BJ (cell line): ENCODE data around the gene MOCS1. TPM values are rescaled to one million over a fixed set of nuclear protein-coding genes. Genes with fewer than 3 reads are reported as not detected.

Experiments used
- CTCF ChIA-PET: fragments of 350-600 bp; formaldehyde crosslinking; extraction: SDS; loops from one replicate; lab custom pipeline; 2021; ENCODE audit warnings: antibody characterized with exemption, inconsistent platforms; lab: Yijun Ruan, JAX
- POLR2A ChIA-PET: fragments of 300-600 bp; sonication (Branson Sonifier 250); formaldehyde crosslinking; extraction: SDS; loops from one replicate; lab custom pipeline; 2021; ENCODE audit warnings: antibody characterized with exemption; lab: Charles Lee
- DNase-seq: peaks from one replicate; pipeline ENCODE4 v3.0.0-alpha.2; 2011; ENCODE audit warnings: low read depth
- H3K27me3 ChIP-seq: 2 replicates; pipeline ENCODE4 v1.6.0; 2011; ENCODE audit warnings: low read length; ENCODE audit not compliant: control insufficient read depth, insufficient read depth
- H3K36me3 ChIP-seq: 2 replicates; pipeline ENCODE4 v1.5.1; 2011; ENCODE audit warnings: low read length; ENCODE audit not compliant: control insufficient read depth, insufficient read depth
- H3K4me3 ChIP-seq: 2 replicates; pipeline ENCODE4 v1.5.1; 2011; ENCODE audit warnings: low read depth, mild to moderate bottlenecking, control low read depth, low read length
- CTCF ChIP-seq: IDR thresholded peaks from 2 replicates; pipeline ENCODE4 v1.5.1; 2011; ENCODE audit warnings: low read depth, mild to moderate bottlenecking, control low read depth, inconsistent platforms, low read length, moderate library complexity; ENCODE audit not compliant: insufficient read depth
- polyA plus RNA-seq: library from polyadenylated mRNA; depleted of rRNA; stranded (reverse); fragments of >200 nt; gene quantifications from 2 replicates; pipeline ENCODE4 v1.2.3, GENCODE V29; 2011

Gene MOCS1
- polyA plus RNA-seq, 1 experiment = 13.4 TPM

DNA sequence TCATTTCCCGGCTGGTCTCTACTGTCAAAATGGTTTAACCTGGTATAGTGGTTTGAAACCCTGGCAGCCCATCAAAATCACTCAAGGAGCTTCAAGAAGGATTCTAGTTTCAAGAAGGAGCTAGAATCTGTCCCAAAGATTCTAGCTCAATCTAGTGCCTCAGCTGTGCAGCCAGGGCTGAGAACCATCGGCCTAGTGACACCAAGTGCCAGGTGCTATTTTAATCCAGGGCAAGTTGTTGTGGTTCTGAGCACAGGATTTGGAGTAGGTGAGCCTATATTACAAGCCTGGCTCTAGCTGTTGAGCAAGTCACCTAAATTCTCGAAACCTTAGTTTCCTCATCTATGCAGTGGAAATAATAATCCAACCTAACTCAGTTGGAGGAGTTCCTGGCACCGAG, 3.7 kb downstream of the MOCS1 start:
- TF ChIP-seq CTCF = no peak
- Histone ChIP-seq H3K27me3 (no peaks in the 10 kb centered on the region), H3K36me3 (peaks cover 4% of the 10 kb centered on the region), H3K4me3 (no peak overlapping the region)
- ChIA-PET CTCF (interaction anchor here (0.5 kb wide), 1 partner anchor 34 kb away, joined by 3 read pairs; no protein-coding TSS in a partner anchor), POLR2A (interaction anchor here (0.8 kb wide), 1 partner anchor 140 kb away, joined by 3 read pairs; no protein-coding TSS in a partner anchor)
- no peak for DNase-seq

DNA sequence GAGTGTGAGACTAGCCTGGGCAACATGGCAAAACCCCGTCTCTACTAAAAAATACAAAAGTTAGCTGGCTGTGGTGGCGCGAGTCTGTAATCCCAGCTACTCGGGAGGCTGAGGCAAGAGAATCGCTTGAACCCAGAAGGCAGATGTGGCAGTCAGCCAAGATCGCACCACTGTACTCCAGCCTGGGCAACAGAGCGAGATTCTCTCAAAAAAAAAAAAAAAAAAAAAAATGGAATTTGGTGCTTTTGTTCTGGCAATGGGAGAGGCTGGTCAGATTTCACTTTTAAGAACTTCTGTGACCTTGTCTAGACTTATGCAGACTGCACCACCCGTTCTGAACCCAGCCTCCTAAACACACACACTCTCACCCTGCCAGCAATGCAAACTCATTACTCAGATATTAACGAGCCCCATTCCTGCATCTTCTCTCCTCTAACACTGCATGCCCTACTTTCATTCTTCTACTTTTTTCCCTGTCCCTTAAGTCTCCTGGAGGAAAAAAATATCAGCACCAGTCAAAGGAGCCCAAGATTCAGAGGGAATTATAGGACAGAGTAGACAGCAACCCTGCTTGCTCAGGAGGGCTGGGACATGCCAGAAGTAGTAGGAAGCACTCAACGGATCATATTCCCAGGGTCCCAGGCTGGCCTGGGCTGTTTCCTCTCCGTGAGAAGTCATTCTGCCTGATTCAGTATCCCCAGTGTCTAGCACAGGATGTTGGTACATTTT, 4.4 kb downstream of the MOCS1 start:
- H3K27me3 ChIP-seq = no peaks in the 10 kb centered on the region
- H3K36me3 ChIP-seq = peaks cover 10% of the 10 kb centered on the region
- ChIA-PET CTCF (interaction anchor here (0.5 kb wide), 1 partner anchor 35 kb away, joined by 3 read pairs; no protein-coding TSS in a partner anchor), POLR2A (interaction anchor here (0.8 kb wide), 1 partner anchor 140 kb away, joined by 3 read pairs; no protein-coding TSS in a partner anchor)
- TF ChIP-seq CTCF = no peak
- H3K4me3 ChIP-seq = no peak overlapping the region
- peak; percentile 52 for DNase-seq

DNA sequence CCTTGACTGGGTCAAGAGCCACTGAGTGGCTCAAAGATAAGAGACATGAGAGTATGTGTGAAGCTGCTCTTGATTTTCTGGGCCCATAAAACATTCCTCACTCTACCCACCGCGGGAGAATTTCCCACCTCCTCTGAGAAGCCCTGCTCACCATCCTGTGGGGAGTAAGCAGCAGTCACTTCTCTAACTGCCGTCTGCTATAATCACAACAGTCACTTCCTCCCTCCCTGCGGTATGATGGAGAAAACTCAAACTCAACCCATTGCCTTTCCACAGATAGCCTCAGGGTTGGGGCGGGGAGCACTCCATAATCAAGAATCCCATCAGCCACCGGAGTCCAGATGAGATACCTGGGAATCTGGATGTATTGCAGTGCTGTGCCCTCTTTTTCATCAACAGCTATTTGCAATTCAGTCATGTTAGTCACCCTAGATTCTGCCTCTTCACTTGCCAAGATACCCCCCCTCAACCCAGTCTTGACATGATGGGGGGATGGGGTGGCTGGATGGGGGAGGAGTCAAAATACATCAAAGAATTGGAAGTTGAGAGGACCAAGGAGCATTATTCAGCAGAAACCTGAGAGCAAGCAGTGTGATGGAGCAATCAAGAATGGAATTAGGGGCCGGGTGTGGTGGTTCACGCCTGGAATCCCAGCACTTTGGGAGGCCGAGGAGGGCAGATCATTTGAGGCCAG, 5.1 kb downstream of the MOCS1 start:
- Histone ChIP-seq H3K27me3 (no peaks in the 10 kb centered on the region), H3K36me3 (peaks cover 12% of the 10 kb centered on the region), H3K4me3 (no peak overlapping the region)
- CTCF ChIA-PET = no interaction called here
- POLR2A ChIA-PET = interaction anchor here (0.6 kb wide), 1 partner anchor 116 kb away, joined by 3 read pairs; no protein-coding TSS in a partner anchor
- TF ChIP-seq CTCF = no peak
- DNase-seq = no peak

DNA sequence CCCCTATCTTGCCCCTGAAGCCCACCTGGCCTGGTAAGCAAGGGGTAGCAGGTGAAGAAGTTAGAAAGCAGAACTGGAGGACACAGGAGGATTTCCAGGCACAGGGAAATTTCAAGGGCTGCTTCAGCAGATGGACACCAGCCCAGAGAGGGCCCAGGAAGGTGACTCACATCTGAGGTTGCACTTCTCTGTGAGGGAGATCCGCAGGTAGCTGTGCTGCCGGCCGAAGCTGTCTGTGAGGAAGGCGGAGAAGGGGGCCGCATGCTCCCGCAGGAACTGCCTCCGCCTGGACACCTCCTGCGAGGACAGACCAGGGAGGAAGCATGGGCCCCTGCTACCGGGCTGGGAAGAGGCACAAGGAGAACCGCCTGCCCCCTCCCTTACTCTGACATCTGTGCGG, 7.1 kb downstream of the MOCS1 start:
- CTCF ChIA-PET = no interaction called here
- no peak for TF ChIP-seq CTCF

DNA sequence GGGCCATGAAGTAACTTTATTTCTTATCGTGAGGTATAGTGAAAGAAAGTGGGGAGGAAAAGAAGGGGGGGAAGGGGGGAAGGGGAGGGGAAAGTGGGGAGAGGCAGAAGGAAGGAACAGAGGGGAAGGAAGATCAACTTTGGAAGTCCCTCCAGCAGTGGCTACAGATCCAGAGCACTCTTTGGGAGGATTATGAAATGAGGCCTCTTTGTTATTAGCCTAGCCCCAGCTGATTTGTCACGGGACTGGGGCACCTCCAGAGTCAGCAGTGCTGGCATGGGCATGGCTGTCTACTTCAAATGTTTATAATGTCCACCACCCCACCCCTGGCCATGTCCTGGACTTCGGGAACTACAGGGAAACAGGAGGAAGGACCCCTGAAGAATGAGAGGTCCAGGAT, 7.6 kb downstream of the MOCS1 start:
- Histone ChIP-seq H3K27me3 (no peaks in the 10 kb centered on the region), H3K36me3 (peaks cover 14% of the 10 kb centered on the region), H3K4me3 (no peak overlapping the region)
- ChIA-PET POLR2A (no interaction called here), CTCF (no interaction called here)
- no peak for DNase-seq
- no peak for TF ChIP-seq CTCF

More for the DNA sequence above, 7.1 kb downstream of the MOCS1 start:
- POLR2A ChIA-PET = no interaction called here
- H3K36me3 ChIP-seq = peaks cover 14% of the 10 kb centered on the region
- H3K27me3 ChIP-seq = no peaks in the 10 kb centered on the region
- DNase-seq = no peak
- H3K4me3 ChIP-seq = no peak overlapping the region
